ENCODE results near the gene SLC4A9.
"Not testable (repeated sequence)": the region's sequence is repeated elsewhere in the genome, so short reads cannot be mapped to it uniquely, and the experiment has no call there.

The SLC4A9 gene

DNA sequence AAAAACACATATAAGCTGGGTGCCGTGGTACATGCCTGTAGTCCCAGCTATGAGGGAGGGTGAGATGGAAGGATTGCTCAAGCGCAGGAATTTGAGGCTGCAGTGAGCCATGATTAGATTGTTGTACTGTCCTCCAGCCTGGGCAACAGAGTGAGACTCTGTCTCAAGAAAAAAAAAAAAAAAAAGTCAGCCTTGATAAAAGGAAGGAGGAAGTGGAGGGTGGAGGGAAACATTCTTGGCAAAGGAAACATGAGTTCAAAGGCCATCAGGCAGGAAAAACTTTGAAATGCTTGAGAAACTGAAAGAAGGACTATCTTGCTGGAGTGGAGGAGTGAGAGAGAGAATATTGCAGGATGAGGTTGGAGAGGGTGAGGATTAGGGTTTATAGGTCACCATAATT lies 23.3 kb downstream of the SLC4A9 start:
- DNase-seq (ENCODE audit: low read depth, low spot score), result no peak
- no peak overlapping the region for H3K4me3 ChIP-seq (ENCODE audit: low read length)

GRCh38 chr5:140388052-140388451 lies 28.1 kb downstream of the SLC4A9 start:
- no peak for DNase-seq (ENCODE audit: low read depth, low spot score)

GRCh38 chr5:140391312-140391711 lies 31.3 kb downstream of the SLC4A9 start:
- DNase-seq (ENCODE audit: low read depth, low spot score), result no peak

More at GRCh38 chr5:140388052-140388451, 28.1 kb downstream of the SLC4A9 start:
- H3K4me3 ChIP-seq (ENCODE audit: low read length), result no peak overlapping the region

DNA sequence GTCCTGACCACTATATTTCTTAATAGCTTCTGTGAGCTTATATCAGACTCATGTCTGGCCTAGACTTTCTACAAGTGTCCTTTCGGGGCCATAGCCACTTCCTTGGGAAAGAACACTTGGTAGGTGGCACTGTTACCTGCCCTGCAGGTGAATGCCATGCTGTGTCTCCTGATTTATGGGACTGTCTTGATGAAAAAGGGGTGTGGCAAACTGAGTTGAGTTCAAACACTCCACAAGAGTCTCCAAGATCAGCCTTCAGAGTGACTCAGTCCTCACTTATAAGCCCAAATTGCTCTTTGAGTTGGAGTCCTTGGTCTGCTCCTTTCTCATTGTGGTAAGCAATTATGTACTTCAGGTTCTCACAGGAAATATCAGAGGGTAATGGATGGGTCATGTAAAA lies 31.7 kb downstream of the SLC4A9 start:
- no peak overlapping the region for H3K4me3 ChIP-seq (ENCODE audit: low read length)
- DNase-seq (ENCODE audit: low read depth, low spot score), result no peak

More at GRCh38 chr5:140391312-140391711, 31.3 kb downstream of the SLC4A9 start:
- no peak overlapping the region for H3K4me3 ChIP-seq (ENCODE audit: low read length)

- no peak for DNase-seq (ENCODE audit: low read depth, low spot score)
- H3K4me3 ChIP-seq (ENCODE audit: low read length), result no peak overlapping the region
Measured at GRCh38 chr5:140393738-140394137, 33.7 kb downstream of the SLC4A9 start.

- no peak overlapping the region for H3K4me3 ChIP-seq (ENCODE audit: low read length)
- DNase-seq (ENCODE audit: low read depth, low spot score), result no peak
Measured at GRCh38 chr5:140398379-140398811, 38.4 kb downstream of the SLC4A9 start.

DNA sequence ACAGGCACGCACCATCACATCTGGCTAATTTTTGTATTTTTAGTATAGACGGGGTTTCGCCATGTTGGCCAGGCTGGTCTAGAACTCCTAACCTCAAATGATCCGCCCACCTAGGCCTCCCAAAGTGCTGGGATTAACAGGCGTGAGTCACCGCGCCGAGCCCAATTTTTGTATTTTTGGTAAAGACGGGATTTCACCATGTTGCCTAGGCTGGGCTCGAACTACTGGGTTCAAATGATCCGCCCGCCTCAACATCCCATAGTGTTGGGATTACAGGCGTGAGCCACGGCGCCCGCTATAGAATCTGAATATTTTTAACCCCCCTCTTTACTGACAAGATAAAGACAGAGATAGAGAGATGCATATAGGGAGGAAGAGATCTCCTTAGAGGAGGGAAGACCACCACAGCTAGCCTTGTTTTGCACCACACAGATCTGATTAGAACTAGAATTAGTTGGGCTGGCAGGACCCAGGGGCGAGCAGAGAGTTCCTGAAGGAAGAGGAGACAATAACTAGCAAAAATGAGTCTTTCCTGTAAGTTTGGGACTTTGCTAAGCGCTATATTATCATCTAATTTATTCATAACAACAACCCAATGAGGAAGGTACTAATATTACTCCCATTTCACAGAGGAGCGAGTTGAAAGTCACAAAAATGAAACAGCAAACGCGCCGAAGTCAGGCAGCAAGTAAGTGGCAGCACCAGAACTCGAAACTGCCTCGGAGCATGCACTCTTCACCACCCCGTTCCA lies 40.2 kb downstream of the SLC4A9 start:
- no peak for DNase-seq (ENCODE audit: low read depth, low spot score)

GRCh38 chr5:140400730-140401361 lies 40.9 kb downstream of the SLC4A9 start:
- peak; percentile 95 for DNase-seq (ENCODE audit: low read depth, low spot score)
- peak overlapping the region; percentile 93 for H3K4me3 ChIP-seq (ENCODE audit: low read length)

More for the DNA sequence above, 40.2 kb downstream of the SLC4A9 start:
- peak overlapping the region; percentile 93 for H3K4me3 ChIP-seq (ENCODE audit: low read length)

GRCh38 chr5:140401362-140402257 lies 41.6 kb downstream of the SLC4A9 start, which contains the start of gene ANKHD1:
TSS of gene ANKHD1 (plus strand) at chr5:140401833. CDS start at chr5:140401968, 135 bp downstream.
- H3K4me3 ChIP-seq (ENCODE audit: low read length), result peak within 1 kb of the TSS; percentile 93
- peak; percentile 100 for DNase-seq (ENCODE audit: low read depth, low spot score)

- H3K4me3 ChIP-seq (ENCODE audit: low read length), result peak overlapping the region; percentile 93
- peak; percentile 54 for DNase-seq (ENCODE audit: low read depth, low spot score)
Measured at GRCh38 chr5:140402258-140403074, 42.5 kb downstream of the SLC4A9 start.

- peak overlapping the region; percentile 9; the same call in 1 of the 2 replicates for H3K4me3 ChIP-seq (ENCODE audit: low read length)
- DNase-seq (ENCODE audit: low read depth, low spot score), result no peak
Measured at GRCh38 chr5:140403613-140404012, 43.6 kb downstream of the SLC4A9 start.

- DNase-seq (ENCODE audit: low read depth, low spot score), result no peak
- no peak overlapping the region for H3K4me3 ChIP-seq (ENCODE audit: low read length)
Measured at GRCh38 chr5:140408750-140409241, 48.8 kb downstream of the SLC4A9 start.

GRCh38 chr5:140413230-140413629 lies 53.2 kb downstream of the SLC4A9 start:
- no peak for DNase-seq (ENCODE audit: low read depth, low spot score)
- no peak overlapping the region for H3K4me3 ChIP-seq (ENCODE audit: low read length)

DNA sequence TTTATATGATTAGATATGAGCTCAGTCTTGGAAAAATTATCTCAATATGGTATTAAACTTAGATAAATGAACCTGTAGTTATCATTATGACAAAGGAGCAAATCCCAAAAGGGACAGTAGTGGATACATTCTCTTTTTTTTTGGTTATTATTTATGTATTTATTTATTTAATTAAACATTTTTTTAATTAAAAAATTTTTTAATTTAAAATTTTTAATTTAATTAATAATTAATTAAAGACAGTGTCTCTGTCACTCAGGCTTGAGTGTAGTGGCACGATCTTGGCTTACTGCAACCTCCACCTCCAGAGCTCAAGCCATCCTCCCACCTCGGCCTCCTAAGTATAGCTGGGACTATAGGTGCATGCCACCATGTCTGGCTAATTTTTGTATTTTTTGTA lies 57.2 kb downstream of the SLC4A9 start:
- no peak overlapping the region for H3K4me3 ChIP-seq (ENCODE audit: low read length)
- DNase-seq (ENCODE audit: low read depth, low spot score), result no peak

- no peak for DNase-seq (ENCODE audit: low read depth, low spot score)
- H3K4me3 ChIP-seq (ENCODE audit: low read length), result no peak overlapping the region
Measured at GRCh38 chr5:140418862-140419520, 59.0 kb downstream of the SLC4A9 start.

GRCh38 chr5:140420226-140420570 lies 60.2 kb downstream of the SLC4A9 start:
- no peak for DNase-seq (ENCODE audit: low read depth, low spot score)
- no peak overlapping the region for H3K4me3 ChIP-seq (ENCODE audit: low read length)

DNA sequence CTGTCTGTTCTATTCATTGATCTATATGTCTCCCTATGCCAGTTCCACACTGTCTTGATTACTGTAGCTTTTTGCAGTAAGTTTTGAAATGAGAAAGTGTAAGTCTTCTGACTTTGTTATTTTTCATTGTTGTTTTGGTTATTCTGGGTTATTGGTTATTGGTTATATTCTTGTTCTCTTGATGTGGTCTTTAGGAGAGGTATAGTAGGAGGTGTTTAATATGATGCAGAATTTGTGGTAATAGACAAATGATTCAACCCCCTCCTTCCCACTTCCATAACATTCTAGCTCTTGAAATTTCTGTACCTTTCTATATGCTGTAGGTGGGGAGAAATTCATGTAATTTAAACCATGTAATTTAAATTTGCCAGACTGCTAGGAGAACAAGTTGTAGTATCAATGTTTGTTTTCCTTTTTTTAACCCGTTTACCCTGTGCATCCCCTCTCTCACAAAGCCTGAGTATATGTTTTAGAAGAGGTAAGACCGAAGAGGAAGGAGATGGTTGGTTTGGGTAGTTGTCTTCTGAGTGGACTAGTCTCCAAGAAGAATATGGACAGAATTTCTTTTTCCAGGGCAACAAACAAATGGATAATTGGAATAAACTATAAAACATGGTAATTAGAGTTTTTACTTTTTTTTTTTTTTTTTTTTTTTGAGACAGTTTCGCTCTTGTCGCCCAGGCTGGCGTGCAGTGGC lies 60.8 kb downstream of the SLC4A9 start:
- no peak overlapping the region for H3K4me3 ChIP-seq (ENCODE audit: low read length)
- DNase-seq (ENCODE audit: low read depth, low spot score), result no peak

GRCh38 chr5:140421375-140421774 lies 61.4 kb downstream of the SLC4A9 start:
- DNase-seq (ENCODE audit: low read depth, low spot score); H3K4me3 ChIP-seq (ENCODE audit: low read length): not testable (repeated sequence)
